GM23338 (cell line): ENCODE results near the gene SH2D3C. TPM values are rescaled to one million over a fixed set of nuclear protein-coding genes. Genes with fewer than 3 reads are reported as not detected.

Experiments used
- ATAC-seq: fragments of 200-7000 bp; cut with Tn5 transposase; 3 replicates; pipeline ENCODE4 v1.9.1; 2020
- DNase-seq: peaks from one replicate; pipeline ENCODE4 v3.0.0-alpha.2; 2015; ENCODE audit warnings: low spot score
- H2AFZ ChIP-seq: fragments of 200-600 bp; sonication (generic); 2 replicates; pipeline ENCODE4 v1.8.0; 2016; ENCODE audit warnings: antibody characterized with exemption, mild to moderate bottlenecking, moderate library complexity
- H3F3A ChIP-seq: fragments of 200-600 bp; sonication (generic); replicated peaks from 2 replicates; pipeline ENCODE4 v1.8.0; 2017; ENCODE audit warnings: antibody characterized with exemption, mixed run types, low read depth
- H3K27ac ChIP-seq: fragments of 200-600 bp; sonication (generic); 2 replicates; pipeline ENCODE4 v1.6.1; 2016; ENCODE audit warnings: low read depth
- H3K27me3 ChIP-seq: fragments of 200-600 bp; sonication (generic); 2 replicates; pipeline ENCODE4 v1.8.0; 2016; ENCODE audit warnings: mild to moderate bottlenecking, mixed run types, moderate library complexity; ENCODE audit not compliant: insufficient read depth
- H3K36me3 ChIP-seq: fragments of 200-600 bp; sonication (generic); 2 replicates; pipeline ENCODE4 v1.8.0; 2016; ENCODE audit warnings: mild to moderate bottlenecking; ENCODE audit not compliant: insufficient read depth
- H3K4me1 ChIP-seq: fragments of 200-600 bp; sonication (generic); 2 replicates; pipeline ENCODE4 v1.8.0; 2016; ENCODE audit warnings: mild to moderate bottlenecking, moderate library complexity; ENCODE audit not compliant: insufficient read depth
- H3K4me2 ChIP-seq: fragments of 200-600 bp; sonication (generic); 2 replicates; pipeline ENCODE4 v1.7.1; 2017; ENCODE audit warnings: mixed run types
- H3K4me3 ChIP-seq: fragments of 200-600 bp; sonication (generic); 2 replicates; pipeline ENCODE4 v1.6.1; 2016; ENCODE audit warnings: mixed run types
- H3K79me2 ChIP-seq: fragments of 200-600 bp; sonication (generic); replicated peaks from 2 replicates; pipeline ENCODE4 v1.8.0; 2017; ENCODE audit warnings: mild to moderate bottlenecking; ENCODE audit not compliant: insufficient read depth
- H3K9me2 ChIP-seq: fragments of 200-600 bp; sonication (generic); 2 replicates; pipeline ENCODE4 v1.8.0; 2017; ENCODE audit not compliant: insufficient read depth
- H4K20me1 ChIP-seq: fragments of 200-600 bp; sonication (generic); replicated peaks from 2 replicates; pipeline ENCODE4 v1.8.0; 2017; ENCODE audit warnings: mild to moderate bottlenecking; ENCODE audit not compliant: insufficient read depth
- H3K27ac Mint-ChIP-seq: 2 replicates; pipeline ENCODE4 v1.8.0; 2020; ENCODE audit warnings: inconsistent platforms, mild to moderate bottlenecking, moderate library complexity, mixed read lengths
- H3K27me3 Mint-ChIP-seq: 3 replicates; pipeline ENCODE4 v1.8.0; 2022; ENCODE audit warnings: low read depth, mild to moderate bottlenecking, moderate library complexity, mixed read lengths, inconsistent platforms; ENCODE audit not compliant: insufficient read depth, poor library complexity
- H3K36me3 Mint-ChIP-seq: 3 replicates; pipeline ENCODE4 v1.8.0; 2021; ENCODE audit warnings: low read depth, mild to moderate bottlenecking, inconsistent platforms, moderate library complexity, mixed read lengths
- H3K4me1 Mint-ChIP-seq: 3 replicates; pipeline ENCODE4 v1.8.0; 2020; ENCODE audit warnings: mild to moderate bottlenecking, inconsistent platforms, mixed read lengths
- H3K4me3 Mint-ChIP-seq: 3 replicates; pipeline ENCODE4 v1.8.0; 2021; ENCODE audit warnings: moderate library complexity, mild to moderate bottlenecking, inconsistent platforms, mixed read lengths
- H3K9me3 Mint-ChIP-seq: 3 replicates; pipeline ENCODE4 v1.8.0; 2020; ENCODE audit warnings: moderate library complexity, mild to moderate bottlenecking, inconsistent platforms, mixed read lengths
- CREB1 ChIP-seq: fragments of 250-450 bp; sonication (Bioruptor Pico); IDR thresholded peaks from 2 replicates; pipeline ENCODE4 v1.5.0; 2020; ENCODE audit warnings: low read depth, mild to moderate bottlenecking, moderate library complexity
- EZH2phosphoT487 ChIP-seq: fragments of 200-600 bp; sonication (generic); IDR thresholded peaks from one replicate; pipeline ENCODE4 v1.8.1; 2018; ENCODE audit warnings: antibody characterized with exemption; ENCODE audit not compliant: unreplicated experiment
- POLR2AphosphoS5 ChIP-seq: IDR thresholded peaks from 2 replicates; pipeline ENCODE4 v1.6.1; 2016; ENCODE audit warnings: antibody characterized with exemption, low read depth
- ZNF331 ChIP-seq: fragments of 250-450 bp; sonication (Bioruptor Pico); IDR thresholded peaks from 2 replicates; pipeline ENCODE4 v1.5.0; 2020; ENCODE audit warnings: low read depth, mild to moderate bottlenecking, moderate library complexity
- polyA plus RNA-seq: library from polyadenylated mRNA; unstranded; fragments of >200 nt; fragmentation: Nextera tagmentation; extraction: Ambion mirVana; gene quantifications from 2 replicates; pipeline ENCODE4 v1.2.1, GENCODE V29; 2016
- total RNA-seq: library from RNA; depleted of rRNA; stranded (reverse); fragments of >200 nt; shearing (Covaris generic); gene quantifications from 2 replicates; pipeline ENCODE4 v1.2.3, GENCODE V29; 2014
- TF ChIP-seq, protein P1 (sequence below): IDR thresholded peaks from 2 replicates; pipeline ENCODE4 v1.6.1; 2016; ENCODE audit warnings: antibody characterized with exemption
- TF ChIP-seq, protein P2 (sequence below): fragments of 250-450 bp; sonication (Bioruptor Pico); IDR thresholded peaks from 2 replicates; pipeline ENCODE4 v1.5.0; 2020; ENCODE audit warnings: mild to moderate bottlenecking, moderate library complexity

Gene SH2D3C
- total and polyA plus RNA-seq, 2 experiments from 2014 or later: 4.2 to 4.5 TPM

DNA sequence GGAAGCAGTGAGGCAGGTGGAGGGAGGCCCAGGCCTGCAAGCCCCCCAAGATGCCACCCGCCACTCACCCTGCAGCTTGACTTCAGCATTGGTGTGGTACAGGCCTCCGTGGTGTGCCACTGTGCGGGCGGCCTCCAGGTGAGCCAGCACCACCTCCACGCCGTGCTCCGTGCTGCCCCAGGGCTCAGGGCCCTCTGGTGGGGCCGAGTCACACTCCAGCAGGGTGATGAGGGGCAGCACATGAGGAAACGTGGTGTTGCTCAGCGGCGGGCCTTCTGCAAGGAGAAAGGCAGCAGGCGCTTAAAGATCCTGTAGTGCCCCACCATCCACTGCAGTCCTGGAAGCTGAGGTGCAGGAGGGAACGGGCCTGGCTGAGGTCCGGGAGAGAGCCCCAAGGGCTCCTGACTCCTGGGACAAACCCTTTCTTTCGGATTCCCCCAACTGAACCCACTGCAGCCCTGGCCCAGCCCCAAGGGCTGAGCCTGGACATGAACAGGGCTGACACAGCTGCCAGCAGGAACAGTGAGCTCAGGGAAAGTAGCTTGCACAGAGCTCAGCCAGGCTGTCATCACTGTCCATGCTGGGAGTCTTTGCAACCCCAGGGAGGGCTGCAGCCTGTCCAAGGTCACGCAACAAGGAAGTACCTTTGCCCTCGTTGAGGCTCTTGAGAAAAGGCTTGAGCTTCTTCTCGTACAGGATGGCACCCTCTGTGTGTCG lies 38.7 kb downstream of the SH2D3C start (continued):
- TF ChIP-seq, protein P1, sequence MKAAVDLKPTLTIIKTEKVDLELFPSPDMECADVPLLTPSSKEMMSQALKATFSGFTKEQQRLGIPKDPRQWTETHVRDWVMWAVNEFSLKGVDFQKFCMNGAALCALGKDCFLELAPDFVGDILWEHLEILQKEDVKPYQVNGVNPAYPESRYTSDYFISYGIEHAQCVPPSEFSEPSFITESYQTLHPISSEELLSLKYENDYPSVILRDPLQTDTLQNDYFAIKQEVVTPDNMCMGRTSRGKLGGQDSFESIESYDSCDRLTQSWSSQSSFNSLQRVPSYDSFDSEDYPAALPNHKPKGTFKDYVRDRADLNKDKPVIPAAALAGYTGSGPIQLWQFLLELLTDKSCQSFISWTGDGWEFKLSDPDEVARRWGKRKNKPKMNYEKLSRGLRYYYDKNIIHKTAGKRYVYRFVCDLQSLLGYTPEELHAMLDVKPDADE: no peak
- TF ChIP-seq, protein P2, sequence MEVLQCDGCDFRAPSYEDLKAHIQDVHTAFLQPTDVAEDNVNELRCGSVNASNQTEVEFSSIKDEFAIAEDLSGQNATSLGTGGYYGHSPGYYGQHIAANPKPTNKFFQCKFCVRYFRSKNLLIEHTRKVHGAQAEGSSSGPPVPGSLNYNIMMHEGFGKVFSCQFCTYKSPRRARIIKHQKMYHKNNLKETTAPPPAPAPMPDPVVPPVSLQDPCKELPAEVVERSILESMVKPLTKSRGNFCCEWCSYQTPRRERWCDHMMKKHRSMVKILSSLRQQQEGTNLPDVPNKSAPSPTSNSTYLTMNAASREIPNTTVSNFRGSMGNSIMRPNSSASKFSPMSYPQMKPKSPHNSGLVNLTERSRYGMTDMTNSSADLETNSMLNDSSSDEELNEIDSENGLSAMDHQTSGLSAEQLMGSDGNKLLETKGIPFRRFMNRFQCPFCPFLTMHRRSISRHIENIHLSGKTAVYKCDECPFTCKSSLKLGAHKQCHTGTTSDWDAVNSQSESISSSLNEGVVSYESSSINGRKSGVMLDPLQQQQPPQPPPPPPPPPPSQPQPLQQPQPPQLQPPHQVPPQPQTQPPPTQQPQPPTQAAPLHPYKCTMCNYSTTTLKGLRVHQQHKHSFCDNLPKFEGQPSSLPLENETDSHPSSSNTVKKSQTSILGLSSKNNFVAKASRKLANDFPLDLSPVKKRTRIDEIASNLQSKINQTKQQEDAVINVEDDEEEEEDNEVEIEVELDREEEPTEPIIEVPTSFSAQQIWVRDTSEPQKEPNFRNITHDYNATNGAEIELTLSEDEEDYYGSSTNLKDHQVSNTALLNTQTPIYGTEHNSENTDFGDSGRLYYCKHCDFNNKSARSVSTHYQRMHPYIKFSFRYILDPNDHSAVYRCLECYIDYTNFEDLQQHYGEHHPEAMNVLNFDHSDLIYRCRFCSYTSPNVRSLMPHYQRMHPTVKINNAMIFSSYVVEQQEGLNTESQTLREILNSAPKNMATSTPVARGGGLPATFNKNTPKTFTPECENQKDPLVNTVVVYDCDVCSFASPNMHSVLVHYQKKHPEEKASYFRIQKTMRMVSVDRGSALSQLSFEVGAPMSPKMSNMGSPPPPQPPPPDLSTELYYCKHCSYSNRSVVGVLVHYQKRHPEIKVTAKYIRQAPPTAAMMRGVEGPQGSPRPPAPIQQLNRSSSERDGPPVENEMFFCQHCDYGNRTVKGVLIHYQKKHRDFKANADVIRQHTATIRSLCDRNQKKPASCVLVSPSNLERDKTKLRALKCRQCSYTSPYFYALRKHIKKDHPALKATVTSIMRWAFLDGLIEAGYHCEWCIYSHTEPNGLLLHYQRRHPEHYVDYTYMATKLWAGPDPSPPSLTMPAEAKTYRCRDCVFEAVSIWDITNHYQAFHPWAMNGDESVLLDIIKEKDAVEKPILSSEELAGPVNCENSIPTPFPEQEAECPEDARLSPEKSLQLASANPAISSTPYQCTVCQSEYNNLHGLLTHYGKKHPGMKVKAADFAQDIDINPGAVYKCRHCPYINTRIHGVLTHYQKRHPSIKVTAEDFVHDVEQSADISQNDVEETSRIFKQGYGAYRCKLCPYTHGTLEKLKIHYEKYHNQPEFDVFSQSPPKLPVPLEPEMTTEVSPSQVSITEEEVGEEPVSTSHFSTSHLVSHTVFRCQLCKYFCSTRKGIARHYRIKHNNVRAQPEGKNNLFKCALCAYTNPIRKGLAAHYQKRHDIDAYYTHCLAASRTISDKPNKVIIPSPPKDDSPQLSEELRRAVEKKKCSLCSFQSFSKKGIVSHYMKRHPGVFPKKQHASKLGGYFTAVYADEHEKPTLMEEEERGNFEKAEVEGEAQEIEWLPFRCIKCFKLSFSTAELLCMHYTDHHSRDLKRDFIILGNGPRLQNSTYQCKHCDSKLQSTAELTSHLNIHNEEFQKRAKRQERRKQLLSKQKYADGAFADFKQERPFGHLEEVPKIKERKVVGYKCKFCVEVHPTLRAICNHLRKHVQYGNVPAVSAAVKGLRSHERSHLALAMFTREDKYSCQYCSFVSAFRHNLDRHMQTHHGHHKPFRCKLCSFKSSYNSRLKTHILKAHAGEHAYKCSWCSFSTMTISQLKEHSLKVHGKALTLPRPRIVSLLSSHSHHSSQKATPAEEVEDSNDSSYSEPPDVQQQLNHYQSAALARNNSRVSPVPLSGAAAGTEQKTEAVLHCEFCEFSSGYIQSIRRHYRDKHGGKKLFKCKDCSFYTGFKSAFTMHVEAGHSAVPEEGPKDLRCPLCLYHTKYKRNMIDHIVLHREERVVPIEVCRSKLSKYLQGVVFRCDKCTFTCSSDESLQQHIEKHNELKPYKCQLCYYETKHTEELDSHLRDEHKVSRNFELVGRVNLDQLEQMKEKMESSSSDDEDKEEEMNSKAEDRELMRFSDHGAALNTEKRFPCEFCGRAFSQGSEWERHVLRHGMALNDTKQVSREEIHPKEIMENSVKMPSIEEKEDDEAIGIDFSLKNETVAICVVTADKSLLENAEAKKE: no peak
- TF ChIP-seq CREB1 (CRISPR knock-in tag) (no peak), EZH2phosphoT487 (no peak), POLR2AphosphoS5 (no peak)

DNA sequence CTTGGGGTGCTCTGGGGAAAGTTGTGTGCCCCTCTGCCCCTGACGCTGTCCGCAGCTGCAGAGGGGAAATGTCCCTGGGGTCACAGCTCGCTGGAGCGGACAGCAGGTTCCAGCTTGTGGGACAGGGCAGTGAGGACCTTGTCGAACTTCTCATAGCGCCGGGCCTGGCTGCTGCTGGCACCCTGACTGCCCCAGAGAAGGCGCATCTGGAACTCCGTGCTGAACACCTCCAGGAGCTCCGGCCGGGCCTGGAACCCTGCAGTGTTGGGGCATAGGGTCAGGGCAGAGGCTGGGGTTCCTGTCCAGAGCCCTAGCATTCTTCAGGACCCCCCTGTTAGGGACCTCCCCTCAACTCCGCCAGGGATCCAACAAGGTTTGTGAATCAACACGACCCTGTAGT lies 39.8 kb downstream of the SH2D3C start:
- Histone ChIP-seq H3K79me2 (no peaks in the 10 kb centered on the region), H3K27me3 (no peaks in the 10 kb centered on the region), H3K4me1 (peaks cover 9% of the 10 kb centered on the region; the same call in 1 of the 2 replicates), H3K4me2 (no peak overlapping the region), H3K27ac (no peak overlapping the region), H3F3A (0 out of 2 replicates have a peak, but pooled peaks cover 3% of the 10 kb centered on the region), H3K9me2 (no peaks in the 10 kb centered on the region), H4K20me1 (no peaks in the 10 kb centered on the region; the same call in 1 of the 2 replicates), H3K36me3 (no peaks in the 10 kb centered on the region), H2AFZ (no peak overlapping the region), H3K4me3 (no peak overlapping the region)
- TF ChIP-seq ZNF331 (CRISPR knock-in tag): no peak
- Mint-ChIP-seq H3K27me3 (peaks cover 11% of the 10 kb centered on the region), H3K27ac (no peak overlapping the region), H3K36me3 (no peaks in the 10 kb centered on the region), H3K4me1 (peaks cover 11% of the 10 kb centered on the region), H3K9me3 (no peaks in the 10 kb centered on the region; the same call in 2 of the 3 replicates), H3K4me3 (no peak overlapping the region)
- DNase-seq (no peak), ATAC-seq (no peak)
